EL (cell line): ENCODE measurements around the gene SEL1L3.
A peak's percentile ranks its signal among the peaks of the same experiment; 100 is the strongest.

ENCODE experiments used
- DNase-seq: peaks from one replicate; pipeline ENCODE4 v3.0.0-alpha.2; 2016

SEL1L3 gene

DNA sequence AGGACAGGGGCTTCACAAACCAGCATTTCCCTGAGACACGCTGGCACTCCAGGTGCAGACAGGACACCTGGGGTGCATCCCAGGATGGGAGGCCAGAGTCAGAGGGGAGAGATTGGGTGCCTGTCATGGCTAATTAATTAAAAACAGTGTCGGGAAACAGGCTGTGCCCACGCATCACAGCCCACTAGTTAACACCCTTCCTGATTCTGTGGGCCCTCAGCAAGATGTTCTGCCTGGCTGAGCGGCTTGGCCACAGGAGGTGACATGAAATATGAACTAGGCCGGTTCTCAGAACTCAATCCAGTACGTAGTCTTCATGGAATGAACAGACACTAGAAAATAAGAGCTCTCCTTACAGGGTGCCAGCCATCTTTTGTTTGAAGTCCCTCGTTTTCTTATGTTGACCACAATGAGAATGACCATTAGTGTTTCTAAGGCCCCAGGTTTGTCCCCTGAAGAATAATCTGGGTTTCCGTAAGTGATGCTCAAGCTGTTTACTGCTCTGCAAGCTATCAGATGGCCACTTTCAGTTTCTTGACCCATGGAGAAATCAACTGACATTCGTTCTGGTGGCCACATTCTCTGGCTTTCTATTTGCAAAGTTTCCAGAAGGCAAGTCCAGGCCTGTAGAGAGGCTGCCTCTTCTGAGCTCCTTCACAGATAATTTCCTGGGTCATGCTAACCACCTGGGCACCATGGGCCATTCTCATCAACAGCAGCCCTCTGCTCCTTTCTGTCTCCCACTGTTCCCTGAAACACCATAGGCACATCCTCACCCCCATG is 134.9 kb downstream of the SEL1L3 start:
- DNase-seq = no peak

- DNase-seq = no peak
These were observed 136.9 kb downstream of the SEL1L3 start for GRCh38 chr4:25725870-25726269.

- no peak for DNase-seq
These were observed 139.4 kb downstream of the SEL1L3 start for GRCh38 chr4:25723409-25723808.

DNA sequence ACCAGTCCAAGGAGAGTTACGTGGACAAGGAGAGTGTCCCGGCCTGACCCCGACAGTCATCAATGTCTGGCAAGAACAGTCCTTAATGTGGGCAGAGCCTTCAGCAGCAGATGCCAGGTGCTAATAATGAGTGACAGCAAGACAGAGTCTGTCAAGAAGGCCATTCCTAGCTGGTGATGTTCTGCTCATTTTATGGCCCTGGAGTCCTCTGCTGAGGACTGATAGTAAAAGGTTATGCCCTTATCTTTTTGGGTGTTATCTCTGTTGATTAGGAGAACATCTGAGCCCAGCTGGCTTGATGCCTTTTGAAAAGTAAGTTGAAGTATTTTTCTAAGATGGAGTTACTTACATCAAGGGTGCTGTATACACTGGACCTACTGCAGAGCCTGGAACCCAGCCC is 139.8 kb downstream of the SEL1L3 start:
- DNase-seq = no peak

- no peak for DNase-seq
These were observed 149.0 kb downstream of the SEL1L3 start for GRCh38 chr4:25713812-25714211.

DNA sequence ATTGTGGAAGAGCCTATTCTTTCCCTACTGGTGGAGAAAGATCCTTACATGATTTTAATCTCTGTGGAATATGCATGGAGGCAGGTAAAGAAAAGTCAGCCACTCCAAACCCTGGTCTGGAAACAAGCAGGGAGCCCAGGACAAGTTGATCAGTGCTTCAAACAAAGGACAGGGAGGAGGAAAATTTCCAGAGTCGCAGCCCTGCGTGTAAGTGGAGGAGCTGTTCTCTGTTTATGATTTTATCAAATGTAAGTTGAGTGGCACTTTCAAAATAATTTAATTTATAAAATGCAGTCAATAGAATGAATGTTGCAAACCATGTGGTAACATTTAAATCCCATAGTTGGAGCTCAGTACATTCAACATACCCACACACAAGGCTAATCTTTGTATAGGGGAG is 150.2 kb downstream of the SEL1L3 start:
- no peak for DNase-seq

GRCh38 chr4:25710637-25711036 is 152.2 kb downstream of the SEL1L3 start:
- DNase-seq = no peak

- no peak for DNase-seq
These were observed 158.3 kb downstream of the SEL1L3 start for GRCh38 chr4:25704516-25704915.

DNA sequence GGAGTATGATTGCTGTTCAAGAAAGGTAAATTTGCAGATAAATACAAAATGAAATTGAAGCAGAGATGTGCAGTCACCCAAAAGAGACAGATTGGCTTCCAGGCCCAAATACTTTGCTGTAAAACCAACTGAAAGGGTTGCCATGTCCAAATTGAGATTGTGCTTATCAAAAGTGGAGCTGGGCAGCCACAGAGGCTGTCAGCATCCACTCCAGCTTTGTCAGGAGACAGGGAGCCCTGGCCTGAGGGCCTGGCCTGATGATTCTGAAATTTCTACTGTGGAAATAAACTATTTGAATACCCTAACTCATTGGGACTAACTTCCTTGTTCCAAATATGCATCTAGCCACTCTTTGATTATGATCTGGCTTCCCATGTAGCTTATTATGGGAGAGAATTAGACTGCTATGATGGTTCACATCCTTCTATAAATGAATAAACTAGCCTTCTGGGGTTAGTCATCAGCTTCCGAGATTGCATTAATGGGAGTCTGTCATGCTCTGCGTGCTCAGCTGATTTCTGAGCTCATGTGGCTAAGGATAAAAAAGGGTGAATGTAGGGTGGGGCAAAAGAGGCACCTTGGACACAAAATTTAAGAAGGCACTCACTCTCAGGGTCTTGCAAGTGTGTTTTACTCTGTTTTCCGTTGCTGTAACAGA is 158.9 kb downstream of the SEL1L3 start:
- DNase-seq = peak; percentile 15

- DNase-seq = peak; percentile 60
These were observed 159.9 kb downstream of the SEL1L3 start for GRCh38 chr4:25702848-25703247.

DNA sequence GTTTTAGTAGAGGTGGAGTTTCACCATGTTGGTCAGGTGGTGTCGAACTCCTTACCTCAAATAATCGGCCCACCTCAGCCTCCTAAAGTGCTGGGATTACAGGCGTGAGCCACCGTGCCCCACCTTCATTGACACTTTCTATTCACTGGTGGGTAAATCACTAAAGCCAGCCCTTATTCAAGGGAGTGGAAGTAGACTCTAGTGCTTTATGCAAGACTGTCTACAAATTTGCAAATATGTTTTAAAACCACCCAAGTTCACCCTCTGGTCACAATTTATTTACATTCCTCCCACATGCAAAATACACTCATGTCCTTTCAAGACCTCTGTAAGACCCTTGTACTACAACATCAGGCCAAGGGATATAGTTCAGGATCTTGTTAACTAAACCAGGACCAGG is 162.1 kb downstream of the SEL1L3 start:
- DNase-seq = no peak

DNA sequence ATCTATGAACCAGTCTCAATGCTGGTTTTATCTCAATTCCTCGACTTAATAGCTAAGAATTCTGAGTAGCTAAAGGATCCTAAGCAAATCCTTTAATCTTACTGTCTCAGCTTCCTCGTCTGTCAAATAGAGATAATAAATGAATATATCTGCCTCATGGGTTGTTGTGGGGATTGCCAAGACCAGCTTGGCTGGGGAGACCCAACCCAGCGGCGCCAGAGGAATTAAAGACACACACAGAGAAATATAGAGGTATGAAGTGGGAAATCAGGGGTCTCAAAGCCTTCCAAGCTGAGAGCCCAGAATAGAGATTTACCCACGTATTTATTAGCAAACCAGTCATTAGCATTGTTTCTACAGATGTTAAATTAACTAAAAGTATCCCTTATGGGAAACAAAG is 165.3 kb downstream of the SEL1L3 start:
- no peak for DNase-seq
